Left ventricle myocardium inferior (tissue), 1 donor: ENCODE measurements around the gene RPL13A. TPM values are rescaled to one million over a fixed set of nuclear protein-coding genes. Genes with fewer than 3 reads are reported as not detected.

ENCODE experiments used
- DNase-seq: peaks from one replicate; pipeline ENCODE4 v3.0.0-alpha.2; 2020
- H3K27ac ChIP-seq: fragments of 200-600 bp; replicated peaks from 2 replicates; pipeline ENCODE4 v1.8.0; 2021
- H3K27me3 ChIP-seq: fragments of 200-600 bp; 2 replicates; pipeline ENCODE4 v1.8.0; 2021; ENCODE audit warnings: low read depth
- H3K36me3 ChIP-seq: fragments of 200-600 bp; 2 replicates; pipeline ENCODE4 v1.8.0; 2021
- H3K4me1 ChIP-seq: fragments of 200-600 bp; 2 replicates; pipeline ENCODE4 v1.8.0; 2021
- H3K4me3 ChIP-seq: fragments of 200-600 bp; 2 replicates; pipeline ENCODE4 v1.8.0; 2021; ENCODE audit warnings: mild to moderate bottlenecking, moderate library complexity
- H3K9me3 ChIP-seq: fragments of 200-600 bp; replicated peaks from 2 replicates; pipeline ENCODE4 v1.8.0; 2021
- intact Hi-C: fragments of 100-400 bp; cut with micrococcal nuclease; formaldehyde crosslinking; loops from one replicate; pipeline ENCODE4 v1.11.0; 2022
- total RNA-seq: library from RNA; stranded (reverse); fragmentation: NEBNext Ultra II Directional; extraction: Animal tissue kit (Norgen Biotek cat#: 25700); gene quantifications from one replicate; pipeline ENCODE4 v1.2.1, GENCODE V29; 2021
- TF ChIP-seq, protein P1 (sequence below): fragments of 200-600 bp; IDR thresholded peaks from 2 replicates; pipeline ENCODE4 v1.8.0; 2021; ENCODE audit warnings: antibody characterized with exemption, mild to moderate bottlenecking, borderline replicate concordance
- donor health status: DM: no; HTN: yes; CAD: no; lungs with severe emphysema.

The RPL13A gene
- total RNA-seq, 1 donor from 2014 or later, result 1,308 TPM

DNA sequence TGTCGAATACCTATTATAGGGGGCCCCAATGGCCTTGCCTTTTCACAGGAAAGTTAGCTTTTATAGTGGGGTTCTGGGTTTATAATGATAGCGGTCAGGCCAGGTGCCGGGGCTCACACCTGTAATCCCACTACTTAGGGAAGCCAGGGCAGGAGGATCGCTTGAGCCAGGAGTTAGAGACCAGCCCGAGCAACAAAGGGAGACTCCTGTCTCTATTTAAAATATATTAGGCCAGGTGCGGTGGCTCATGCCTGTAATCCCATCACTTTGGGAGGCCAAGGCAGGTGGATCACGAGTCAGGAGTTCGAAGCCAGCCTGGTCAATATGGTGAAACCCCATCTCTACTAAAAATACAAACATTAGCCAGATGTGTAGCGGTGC, 16.2 kb downstream of the RPL13A start:
- peaks cover 35% of the 10 kb centered on the region for H3K4me1 ChIP-seq
- TF ChIP-seq, protein P1, sequence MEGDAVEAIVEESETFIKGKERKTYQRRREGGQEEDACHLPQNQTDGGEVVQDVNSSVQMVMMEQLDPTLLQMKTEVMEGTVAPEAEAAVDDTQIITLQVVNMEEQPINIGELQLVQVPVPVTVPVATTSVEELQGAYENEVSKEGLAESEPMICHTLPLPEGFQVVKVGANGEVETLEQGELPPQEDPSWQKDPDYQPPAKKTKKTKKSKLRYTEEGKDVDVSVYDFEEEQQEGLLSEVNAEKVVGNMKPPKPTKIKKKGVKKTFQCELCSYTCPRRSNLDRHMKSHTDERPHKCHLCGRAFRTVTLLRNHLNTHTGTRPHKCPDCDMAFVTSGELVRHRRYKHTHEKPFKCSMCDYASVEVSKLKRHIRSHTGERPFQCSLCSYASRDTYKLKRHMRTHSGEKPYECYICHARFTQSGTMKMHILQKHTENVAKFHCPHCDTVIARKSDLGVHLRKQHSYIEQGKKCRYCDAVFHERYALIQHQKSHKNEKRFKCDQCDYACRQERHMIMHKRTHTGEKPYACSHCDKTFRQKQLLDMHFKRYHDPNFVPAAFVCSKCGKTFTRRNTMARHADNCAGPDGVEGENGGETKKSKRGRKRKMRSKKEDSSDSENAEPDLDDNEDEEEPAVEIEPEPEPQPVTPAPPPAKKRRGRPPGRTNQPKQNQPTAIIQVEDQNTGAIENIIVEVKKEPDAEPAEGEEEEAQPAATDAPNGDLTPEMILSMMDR, result no peak
- peaks cover 14% of the 10 kb centered on the region for H3K36me3 ChIP-seq
- intact Hi-C loops, result no loop called here
- no peak for DNase-seq
- H3K4me3 ChIP-seq, result no peak overlapping the region
- H3K27me3 ChIP-seq, result no peaks in the 10 kb centered on the region
- no peak overlapping the region for H3K27ac ChIP-seq
- no peaks in the 10 kb centered on the region for H3K9me3 ChIP-seq

DNA sequence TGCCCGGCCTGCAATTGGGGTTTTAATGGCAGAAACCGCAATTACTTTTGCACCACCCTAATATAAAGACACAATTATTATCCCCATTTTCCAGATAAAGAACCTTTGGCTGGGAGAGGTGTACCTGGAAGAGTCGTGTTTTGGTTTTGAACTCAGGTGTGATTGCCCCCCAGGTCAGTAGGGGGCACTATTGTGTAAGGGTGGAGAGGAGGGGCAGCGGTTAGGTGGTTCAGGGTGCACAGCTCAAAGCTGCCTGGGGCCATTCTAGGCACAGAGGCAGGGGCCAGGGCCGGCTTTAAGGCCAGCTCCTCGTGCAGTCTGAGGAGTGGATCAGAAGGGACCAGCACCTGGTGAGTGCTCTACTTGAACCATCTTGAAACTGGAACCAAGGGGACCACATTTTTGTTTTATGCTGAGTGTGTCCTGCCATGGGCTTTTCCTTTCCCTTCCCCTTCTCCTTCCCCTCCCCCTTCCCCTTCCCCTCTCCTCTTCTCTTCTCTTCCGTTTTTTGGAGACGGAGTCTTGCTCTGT, 19.2 kb downstream of the RPL13A start:
- no peaks in the 10 kb centered on the region for H3K9me3 ChIP-seq
- no peak overlapping the region for H3K4me3 ChIP-seq
- H3K4me1 ChIP-seq, result peaks cover 9% of the 10 kb centered on the region
- TF ChIP-seq, protein P1, result peak; percentile 73
- no peaks in the 10 kb centered on the region for H3K36me3 ChIP-seq
- H3K27ac ChIP-seq, result no peak overlapping the region
- no peaks in the 10 kb centered on the region for H3K27me3 ChIP-seq
- DNase-seq, result peak; percentile 43
- intact Hi-C loops, result loop anchor here (2.0 kb wide), 1 partner anchor 40 kb away; no protein-coding TSS in a partner anchor

DNA sequence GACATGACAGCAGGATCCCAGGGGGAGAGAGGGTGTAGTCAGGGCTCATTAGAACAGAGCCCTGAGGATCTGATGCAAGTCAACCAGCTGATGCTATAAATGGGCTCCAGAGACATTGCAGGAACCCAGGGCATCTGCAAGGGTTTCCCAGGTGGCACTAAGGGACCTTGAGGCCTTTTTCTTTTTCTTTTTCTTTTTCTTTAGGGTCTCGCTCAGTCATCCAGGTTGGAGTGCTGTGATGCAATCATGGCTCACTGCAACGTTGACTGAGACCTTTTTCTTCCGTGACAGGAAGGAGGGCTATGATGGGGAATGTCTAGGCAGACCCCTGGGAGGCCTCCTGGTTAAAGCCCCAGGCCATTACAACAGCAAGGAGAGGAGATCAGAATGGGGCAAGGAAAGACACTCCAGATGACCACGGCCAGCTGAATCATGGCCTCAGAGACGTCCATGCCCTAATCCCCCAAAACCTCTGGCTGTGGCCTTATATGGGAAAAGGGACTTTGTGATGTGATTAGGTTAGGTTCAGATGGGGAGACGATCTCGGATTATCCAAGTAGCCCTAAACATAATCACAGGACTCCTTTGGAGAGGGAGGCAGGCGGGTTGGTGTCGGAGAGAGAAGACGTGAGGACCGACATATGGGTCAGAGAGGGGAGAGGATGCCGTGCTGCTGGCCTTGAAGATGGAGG, 20.5 kb downstream of the RPL13A start:
- intact Hi-C loops, result loop anchor here (2.0 kb wide), 1 partner anchor 39 kb away; no protein-coding TSS in a partner anchor
- no peaks in the 10 kb centered on the region for H3K9me3 ChIP-seq

DNA sequence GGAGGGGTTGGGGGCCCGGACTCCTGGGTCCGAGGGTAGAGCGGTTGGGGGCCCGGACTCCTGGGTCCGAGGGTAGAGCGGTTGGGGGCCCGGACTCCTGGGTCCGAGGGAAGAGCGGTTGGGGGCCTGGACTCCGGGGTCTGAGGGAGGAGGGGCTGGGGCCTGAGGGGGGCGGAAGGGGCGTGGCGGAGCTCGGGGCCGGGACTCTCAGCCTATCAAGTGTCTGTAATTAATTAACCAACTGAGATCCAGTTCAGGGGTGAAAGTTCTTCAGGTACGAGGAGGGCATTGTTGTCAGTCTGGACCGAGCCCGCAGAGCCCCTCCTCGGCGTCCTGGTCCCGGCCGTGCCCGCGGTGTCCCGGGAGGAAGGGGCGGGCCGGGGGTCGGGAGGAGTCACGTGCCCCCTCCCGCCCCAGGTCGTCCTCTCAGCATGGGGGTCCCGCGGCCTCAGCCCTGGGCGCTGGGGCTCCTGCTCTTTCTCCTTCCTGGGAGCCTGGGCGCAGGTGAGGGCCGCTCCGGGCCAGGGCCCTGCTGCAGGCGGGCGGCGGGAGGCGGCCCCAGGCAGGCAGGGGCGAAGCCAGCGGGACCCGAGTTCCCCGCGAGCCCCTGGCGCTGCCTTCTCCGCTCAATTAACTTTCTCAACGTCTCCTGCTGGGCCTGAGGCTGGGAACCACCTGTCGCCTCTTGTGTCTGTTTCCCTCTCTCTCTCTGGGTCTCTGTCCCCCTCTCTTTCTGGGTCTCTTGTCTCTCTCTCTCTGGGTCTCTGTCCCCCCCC, 25.8 kb downstream of the RPL13A start:
- Histone ChIP-seq H3K4me3 (peak overlapping the region; percentile 90), H3K27ac (peak overlapping the region; percentile 89), H3K27me3 (no peaks in the 10 kb centered on the region), H3K9me3 (no peaks in the 10 kb centered on the region), H3K36me3 (no peaks in the 10 kb centered on the region), H3K4me1 (peaks cover 37% of the 10 kb centered on the region)
- peak; percentile 70 for DNase-seq
- TF ChIP-seq, protein P1, result no peak
- intact Hi-C loops, result no loop called here

More for the DNA sequence above, 20.5 kb downstream of the RPL13A start:
- no peak for DNase-seq
- Histone ChIP-seq H3K4me1 (peaks cover 19% of the 10 kb centered on the region), H3K27me3 (no peaks in the 10 kb centered on the region), H3K27ac (no peak overlapping the region), H3K36me3 (no peaks in the 10 kb centered on the region), H3K4me3 (no peak overlapping the region)
- TF ChIP-seq, protein P1, result no peak

DNA sequence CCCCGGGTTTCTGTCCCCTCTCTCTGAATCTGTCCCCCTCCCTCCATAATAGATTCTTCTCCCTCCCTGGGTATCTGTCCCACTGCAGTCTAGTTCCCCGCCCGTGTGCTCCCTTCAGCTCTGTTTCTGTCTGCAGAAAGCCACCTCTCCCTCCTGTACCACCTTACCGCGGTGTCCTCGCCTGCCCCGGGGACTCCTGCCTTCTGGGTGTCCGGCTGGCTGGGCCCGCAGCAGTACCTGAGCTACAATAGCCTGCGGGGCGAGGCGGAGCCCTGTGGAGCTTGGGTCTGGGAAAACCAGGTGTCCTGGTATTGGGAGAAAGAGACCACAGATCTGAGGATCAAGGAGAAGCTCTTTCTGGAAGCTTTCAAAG, 26.3 kb downstream of the RPL13A start:
- no peak for DNase-seq
- H3K9me3 ChIP-seq, result no peaks in the 10 kb centered on the region
- intact Hi-C loops, result no loop called here
- H3K27ac ChIP-seq, result peak overlapping the region; percentile 89
- no peaks in the 10 kb centered on the region for H3K36me3 ChIP-seq
- H3K4me3 ChIP-seq, result peak overlapping the region; percentile 90
- peaks cover 37% of the 10 kb centered on the region for H3K4me1 ChIP-seq
- TF ChIP-seq, protein P1, result no peak
- no peaks in the 10 kb centered on the region for H3K27me3 ChIP-seq
